ENCODE data around the gene GUCY1B1.
A peak's percentile ranks its signal among the peaks of the same experiment; 100 is the strongest.

Gene GUCY1B1

GRCh38 chr4:155799794-155800123 is 40.9 kb downstream of the GUCY1B1 start:
- no peak overlapping the region for H3K4me3 ChIP-seq (ENCODE audit: low read depth, low read length)
- no peak for DNase-seq (ENCODE audit: low read depth)
- no peak for TF ChIP-seq CTCF (IDR thresholded peaks at IDR 0.05; ENCODE audit: low read depth, low read length, missing control alignments)
- in situ Hi-C loops (cut with HindIII; ENCODE audit: low sequenced_read_pairs) = no loop called here

GRCh38 chr4:155800685-155801343 is 42.0 kb downstream of the GUCY1B1 start:
- DNase-seq (ENCODE audit: low read depth) = no peak
- no peak for TF ChIP-seq CTCF (IDR thresholded peaks at IDR 0.05; ENCODE audit: low read depth, low read length, missing control alignments)
- in situ Hi-C loops (cut with HindIII; ENCODE audit: low sequenced_read_pairs) = no loop called here
- H3K4me3 ChIP-seq (ENCODE audit: low read depth, low read length) = no peak overlapping the region

GRCh38 chr4:155802190-155802959 is 43.6 kb downstream of the GUCY1B1 start:
- no peak for TF ChIP-seq CTCF (IDR thresholded peaks at IDR 0.05; ENCODE audit: low read depth, low read length, missing control alignments)
- in situ Hi-C loops (cut with HindIII; ENCODE audit: low sequenced_read_pairs) = no loop called here

GRCh38 chr4:155805016-155805415 is 46.2 kb downstream of the GUCY1B1 start:
- no peak overlapping the region for H3K4me3 ChIP-seq (ENCODE audit: low read depth, low read length)
- no peak for TF ChIP-seq CTCF (IDR thresholded peaks at IDR 0.05; ENCODE audit: low read depth, low read length, missing control alignments)
- no peak for DNase-seq (ENCODE audit: low read depth)
- in situ Hi-C loops (cut with HindIII; ENCODE audit: low sequenced_read_pairs) = no loop called here

More at GRCh38 chr4:155802190-155802959, 43.6 kb downstream of the GUCY1B1 start:
- no peak overlapping the region for H3K4me3 ChIP-seq (ENCODE audit: low read depth, low read length)
- no peak for DNase-seq (ENCODE audit: low read depth)

- TF ChIP-seq CTCF (IDR thresholded peaks at IDR 0.05; ENCODE audit: low read depth, low read length, missing control alignments) = no peak
- H3K4me3 ChIP-seq (ENCODE audit: low read depth, low read length) = no peak overlapping the region
- peak; percentile 76 for DNase-seq (ENCODE audit: low read depth)
- in situ Hi-C loops (cut with HindIII; ENCODE audit: low sequenced_read_pairs) = no loop called here
These were observed 48.2 kb downstream of the GUCY1B1 start for GRCh38 chr4:155807021-155807420.

GRCh38 chr4:155809835-155810234 is 51.0 kb downstream of the GUCY1B1 start:
- DNase-seq (ENCODE audit: low read depth) = peak; percentile 73
- in situ Hi-C loops (cut with HindIII; ENCODE audit: low sequenced_read_pairs) = no loop called here
- peak; percentile 49 for TF ChIP-seq CTCF (IDR thresholded peaks at IDR 0.05; ENCODE audit: low read depth, low read length, missing control alignments)
- no peak overlapping the region for H3K4me3 ChIP-seq (ENCODE audit: low read depth, low read length)
